Cardiac muscle cell (in vitro differentiated cells and primary cell): ENCODE measurements around the gene LMX1B. TPM values are rescaled to one million over a fixed set of nuclear protein-coding genes. Genes with fewer than 3 reads are reported as not detected.
A peak's percentile ranks its signal among the peaks of the same experiment; 100 is the strongest.

Experiments
- DNase-seq, 2 donors: peaks; one replicate each; pipeline versions ENCODE4 v3.0.0 to v3.0.0-alpha.2; 2010 to 2017; ENCODE audit warnings: low read depth in 1 of 2, low spot score in 1 of 2
- H3K27ac ChIP-seq: fragments of 200-600 bp; sonication (generic); 2 replicates; pipeline ENCODE4 v1.5.1; 2016
- H3K27me3 ChIP-seq: fragments of 200-600 bp; sonication (generic); 2 replicates; pipeline ENCODE4 v1.6.0; 2016; ENCODE audit warnings: control low read depth
- H3K36me3 ChIP-seq: fragments of 200-600 bp; sonication (generic); 2 replicates; pipeline ENCODE4 v1.5.1; 2016; ENCODE audit warnings: control low read depth
- H3K4me1 ChIP-seq: fragments of 200-600 bp; sonication (generic); 2 replicates; pipeline ENCODE4 v1.8.1; 2017; ENCODE audit warnings: low read depth, mild to moderate bottlenecking, mixed run types
- H3K4me3 ChIP-seq: fragments of 200-600 bp; sonication (generic); 2 replicates; pipeline ENCODE4 v1.5.1; 2016; ENCODE audit warnings: mild to moderate bottlenecking
- H3K9me3 ChIP-seq: fragments of 200-600 bp; sonication (generic); 2 replicates; pipeline ENCODE4 v1.5.1; 2017; ENCODE audit warnings: low read depth, mild to moderate bottlenecking, control low read depth
- CTCF ChIP-seq: IDR thresholded peaks from 2 replicates; pipeline ENCODE4 v1.5.1; 2012; ENCODE audit warnings: low read depth, mild to moderate bottlenecking, low read length
- polyA plus RNA-seq: library from polyadenylated mRNA; unstranded; fragments of >200 nt; fragmentation: Nextera tagmentation; extraction: Ambion mirVana; gene quantifications from 2 replicates; pipeline ENCODE4 v1.2.1, GENCODE V29; 2016
- total RNA-seq: library from RNA; depleted of rRNA; stranded (reverse); fragments of >200 nt; gene quantifications from 2 replicates; pipeline ENCODE4 v1.2.3, GENCODE V29; 2016

The LMX1B gene
- total and polyA plus RNA-seq, 2 experiments from 2014 or later = not detected

- no peak for DNase-seq
- H3K27me3 ChIP-seq = peaks cover 100% of the 10 kb centered on the region
- no peaks in the 10 kb centered on the region for H3K4me1 ChIP-seq
- no peak for TF ChIP-seq CTCF
- H3K27ac ChIP-seq = no peak overlapping the region
- H3K36me3 ChIP-seq = no peaks in the 10 kb centered on the region
- H3K9me3 ChIP-seq = no peaks in the 10 kb centered on the region
- H3K4me3 ChIP-seq = no peak overlapping the region
Observed at GRCh38 chr9:126623667-126624478, 10.1 kb downstream of the LMX1B start.

- DNase-seq = no peak
- Histone ChIP-seq H3K4me1 (no peaks in the 10 kb centered on the region), H3K36me3 (no peaks in the 10 kb centered on the region), H3K27ac (no peak overlapping the region), H3K27me3 (peaks cover 100% of the 10 kb centered on the region), H3K9me3 (no peaks in the 10 kb centered on the region), H3K4me3 (no peak overlapping the region)
- TF ChIP-seq CTCF = no peak
Observed at GRCh38 chr9:126624479-126624826, 10.7 kb downstream of the LMX1B start.

GRCh38 chr9:126624912-126625311, 11.2 kb downstream of the LMX1B start:
- Histone ChIP-seq H3K27me3 (peaks cover 100% of the 10 kb centered on the region), H3K36me3 (no peaks in the 10 kb centered on the region), H3K9me3 (no peaks in the 10 kb centered on the region), H3K4me1 (no peaks in the 10 kb centered on the region), H3K27ac (no peak overlapping the region), H3K4me3 (no peak overlapping the region)
- TF ChIP-seq CTCF = no peak
- DNase-seq = no peak

- no peaks in the 10 kb centered on the region for H3K9me3 ChIP-seq
- H3K4me3 ChIP-seq = no peak overlapping the region
- TF ChIP-seq CTCF = no peak
- no peak for DNase-seq
- H3K27me3 ChIP-seq = peaks cover 100% of the 10 kb centered on the region
- H3K27ac ChIP-seq = no peak overlapping the region
- no peaks in the 10 kb centered on the region for H3K4me1 ChIP-seq
- H3K36me3 ChIP-seq = no peaks in the 10 kb centered on the region
Observed at GRCh38 chr9:126625329-126626126, 11.8 kb downstream of the LMX1B start.

- Histone ChIP-seq H3K27ac (no peak overlapping the region), H3K36me3 (no peaks in the 10 kb centered on the region), H3K9me3 (no peaks in the 10 kb centered on the region), H3K27me3 (peaks cover 100% of the 10 kb centered on the region), H3K4me3 (peak overlapping the region; percentile 4), H3K4me1 (no peaks in the 10 kb centered on the region)
- TF ChIP-seq CTCF = no peak
- DNase-seq = no peak
Observed at GRCh38 chr9:126626127-126626925, 12.6 kb downstream of the LMX1B start.
